ENCODE data around the gene SEC22A. TPM values are rescaled to one million over a fixed set of nuclear protein-coding genes. Genes with fewer than 3 reads are reported as not detected.

The SEC22A gene
- total RNA-seq, 4 donors from 2014 or later: 17.7 to 49.4 (median 24.2) TPM

DNA sequence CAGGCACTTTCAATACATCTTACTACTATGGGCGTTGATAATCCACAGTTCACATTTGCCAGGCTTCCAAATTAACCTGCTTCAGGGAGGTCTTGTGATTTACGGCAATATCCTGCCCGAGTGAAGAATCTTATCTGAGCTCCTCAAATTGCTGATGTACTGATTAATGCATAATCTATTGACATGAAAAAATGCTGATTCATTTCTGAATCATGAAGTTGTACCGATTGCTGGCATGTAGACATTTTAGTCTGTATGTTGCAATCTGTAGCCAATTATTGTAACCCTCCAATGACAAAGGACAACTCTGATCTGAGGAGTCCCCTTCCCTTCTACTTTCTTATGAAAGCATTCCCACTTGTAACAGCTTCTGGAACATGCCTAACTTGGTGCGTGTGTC is 97.2 kb downstream of the SEC22A start:
- no peaks in the 10 kb centered on the region for H3K9me3 ChIP-seq
- peaks cover 0 to 32% (median 0%) of the 10 kb centered on the region in 3 donors for H3K36me3 ChIP-seq
- DNase-seq (ENCODE audit: low spot score in 2 of 2): no peak
- H3K27ac ChIP-seq: no peak overlapping the region
- H3K4me1 ChIP-seq: no peaks in the 10 kb centered on the region
- TF ChIP-seq POLR2A (IDR thresholded peaks at IDR 0.05) (no peak), EP300 (IDR thresholded peaks at IDR 0.05) (no peak)
- TF ChIP-seq, protein P1, sequence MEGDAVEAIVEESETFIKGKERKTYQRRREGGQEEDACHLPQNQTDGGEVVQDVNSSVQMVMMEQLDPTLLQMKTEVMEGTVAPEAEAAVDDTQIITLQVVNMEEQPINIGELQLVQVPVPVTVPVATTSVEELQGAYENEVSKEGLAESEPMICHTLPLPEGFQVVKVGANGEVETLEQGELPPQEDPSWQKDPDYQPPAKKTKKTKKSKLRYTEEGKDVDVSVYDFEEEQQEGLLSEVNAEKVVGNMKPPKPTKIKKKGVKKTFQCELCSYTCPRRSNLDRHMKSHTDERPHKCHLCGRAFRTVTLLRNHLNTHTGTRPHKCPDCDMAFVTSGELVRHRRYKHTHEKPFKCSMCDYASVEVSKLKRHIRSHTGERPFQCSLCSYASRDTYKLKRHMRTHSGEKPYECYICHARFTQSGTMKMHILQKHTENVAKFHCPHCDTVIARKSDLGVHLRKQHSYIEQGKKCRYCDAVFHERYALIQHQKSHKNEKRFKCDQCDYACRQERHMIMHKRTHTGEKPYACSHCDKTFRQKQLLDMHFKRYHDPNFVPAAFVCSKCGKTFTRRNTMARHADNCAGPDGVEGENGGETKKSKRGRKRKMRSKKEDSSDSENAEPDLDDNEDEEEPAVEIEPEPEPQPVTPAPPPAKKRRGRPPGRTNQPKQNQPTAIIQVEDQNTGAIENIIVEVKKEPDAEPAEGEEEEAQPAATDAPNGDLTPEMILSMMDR (IDR thresholded peaks at IDR 0.05): no peak
- WGBS, 2 donors: 81 to 82% methylated on average over 5 of the region's 5 CpGs
- no peaks in the 10 kb centered on the region for H3K27me3 ChIP-seq
- no peak overlapping the region for H3K4me3 ChIP-seq

DNA sequence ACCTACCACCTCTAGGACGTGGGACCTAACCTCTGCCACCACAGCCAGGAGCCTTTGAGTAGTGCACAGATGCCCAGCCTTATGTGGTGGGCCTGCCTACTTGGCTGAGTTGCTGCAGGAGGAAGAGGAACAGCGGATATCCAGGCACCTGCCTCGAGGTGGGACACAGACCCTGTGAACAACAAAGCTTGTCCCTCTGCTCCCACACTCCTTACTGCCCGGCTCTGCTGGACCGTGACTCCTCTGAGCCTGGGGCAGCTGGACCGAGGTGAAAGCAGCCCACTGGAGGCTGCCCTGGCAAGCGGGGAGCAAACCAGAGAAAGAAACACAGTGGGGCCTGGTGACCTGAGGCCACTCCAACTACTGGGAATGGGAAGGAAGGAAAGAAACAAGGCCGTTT is 97.8 kb downstream of the SEC22A start:
- H3K4me3 ChIP-seq: no peak overlapping the region
- no peak for DNase-seq (ENCODE audit: low spot score in 2 of 2)
- WGBS, 2 donors: 73 to 84% methylated on average over 7 to 8 of the region's 8 CpGs
- TF ChIP-seq, protein P1 (IDR thresholded peaks at IDR 0.05): no peak
- TF ChIP-seq EP300 (IDR thresholded peaks at IDR 0.05) (no peak), POLR2A (IDR thresholded peaks at IDR 0.05) (no peak)
- no peaks in the 10 kb centered on the region for H3K27me3 ChIP-seq
- peaks cover 0 to 31% (median 0%) of the 10 kb centered on the region in 3 donors for H3K36me3 ChIP-seq
- no peak overlapping the region for H3K27ac ChIP-seq
- no peaks in the 10 kb centered on the region for H3K4me1 ChIP-seq
- H3K9me3 ChIP-seq: no peaks in the 10 kb centered on the region

DNA sequence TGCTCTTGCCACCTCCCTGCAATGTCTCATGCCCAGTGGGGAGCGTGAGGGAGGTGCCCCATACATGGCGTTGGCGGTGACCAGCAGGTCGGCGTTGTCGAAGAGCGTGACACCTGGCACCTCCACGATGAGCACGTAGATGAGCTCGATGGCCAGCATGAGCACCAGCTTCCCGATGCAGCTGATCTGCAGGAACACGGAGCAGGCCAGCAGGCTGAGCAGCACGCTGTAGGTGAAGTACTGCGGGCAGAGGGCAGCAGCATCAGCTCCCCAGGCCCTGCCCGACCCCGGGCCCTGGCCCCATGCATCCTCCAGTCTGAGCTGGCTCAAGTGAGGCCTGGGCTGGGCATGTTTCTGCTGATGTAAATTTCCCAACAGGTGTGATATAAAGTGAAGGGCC is 98.3 kb downstream of the SEC22A start:
- peaks cover 0 to 28% (median 0%) of the 10 kb centered on the region in 3 donors for H3K36me3 ChIP-seq
- H3K4me3 ChIP-seq: no peak overlapping the region
- H3K27me3 ChIP-seq: no peaks in the 10 kb centered on the region
- H3K9me3 ChIP-seq: no peaks in the 10 kb centered on the region
- H3K4me1 ChIP-seq: no peaks in the 10 kb centered on the region
- DNase-seq (ENCODE audit: low spot score in 2 of 2): no peak
- 90 to 97% methylated on average over 7 to 16 of the region's 16 CpGs for WGBS, 2 donors
- TF ChIP-seq POLR2A (IDR thresholded peaks at IDR 0.05): no peak
- TF ChIP-seq EP300 (IDR thresholded peaks at IDR 0.05): no peak
- TF ChIP-seq, protein P1 (IDR thresholded peaks at IDR 0.05): no peak
- H3K27ac ChIP-seq: no peak overlapping the region

DNA sequence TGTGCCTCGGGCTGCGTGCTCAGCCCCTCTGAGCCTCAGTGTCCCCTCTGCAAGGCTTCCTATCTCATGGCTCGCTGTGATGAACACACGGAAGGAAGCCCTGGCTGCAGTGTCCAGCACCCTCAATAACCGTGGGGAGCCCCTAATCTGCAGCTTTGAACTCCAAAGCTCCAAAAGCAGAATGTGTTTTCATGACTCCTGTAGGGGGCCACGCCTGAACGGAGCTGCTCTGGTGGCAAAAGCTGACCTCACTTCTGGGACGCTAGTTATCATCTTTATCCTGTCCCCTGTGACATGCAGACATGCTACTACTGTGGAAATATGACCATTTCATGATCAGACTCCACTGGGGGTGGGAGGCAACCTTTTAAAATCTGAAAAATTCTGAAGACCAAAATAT is 98.8 kb downstream of the SEC22A start:
- DNase-seq (ENCODE audit: low spot score in 2 of 2): no peak
- no peaks in the 10 kb centered on the region for H3K27me3 ChIP-seq
- TF ChIP-seq EP300 (IDR thresholded peaks at IDR 0.05) (no peak), POLR2A (IDR thresholded peaks at IDR 0.05) (no peak)
- TF ChIP-seq, protein P1 (IDR thresholded peaks at IDR 0.05): no peak
- H3K27ac ChIP-seq: no peak overlapping the region
- no peaks in the 10 kb centered on the region for H3K4me1 ChIP-seq
- peaks cover 0 to 24% (median 0%) of the 10 kb centered on the region in 3 donors for H3K36me3 ChIP-seq
- H3K4me3 ChIP-seq: no peak overlapping the region
- 58 to 68% methylated on average over 3 to 8 of the region's 8 CpGs for WGBS, 2 donors
- peaks cover 0 to 1% (median 0%) of the 10 kb centered on the region in 4 donors for H3K9me3 ChIP-seq

DNA sequence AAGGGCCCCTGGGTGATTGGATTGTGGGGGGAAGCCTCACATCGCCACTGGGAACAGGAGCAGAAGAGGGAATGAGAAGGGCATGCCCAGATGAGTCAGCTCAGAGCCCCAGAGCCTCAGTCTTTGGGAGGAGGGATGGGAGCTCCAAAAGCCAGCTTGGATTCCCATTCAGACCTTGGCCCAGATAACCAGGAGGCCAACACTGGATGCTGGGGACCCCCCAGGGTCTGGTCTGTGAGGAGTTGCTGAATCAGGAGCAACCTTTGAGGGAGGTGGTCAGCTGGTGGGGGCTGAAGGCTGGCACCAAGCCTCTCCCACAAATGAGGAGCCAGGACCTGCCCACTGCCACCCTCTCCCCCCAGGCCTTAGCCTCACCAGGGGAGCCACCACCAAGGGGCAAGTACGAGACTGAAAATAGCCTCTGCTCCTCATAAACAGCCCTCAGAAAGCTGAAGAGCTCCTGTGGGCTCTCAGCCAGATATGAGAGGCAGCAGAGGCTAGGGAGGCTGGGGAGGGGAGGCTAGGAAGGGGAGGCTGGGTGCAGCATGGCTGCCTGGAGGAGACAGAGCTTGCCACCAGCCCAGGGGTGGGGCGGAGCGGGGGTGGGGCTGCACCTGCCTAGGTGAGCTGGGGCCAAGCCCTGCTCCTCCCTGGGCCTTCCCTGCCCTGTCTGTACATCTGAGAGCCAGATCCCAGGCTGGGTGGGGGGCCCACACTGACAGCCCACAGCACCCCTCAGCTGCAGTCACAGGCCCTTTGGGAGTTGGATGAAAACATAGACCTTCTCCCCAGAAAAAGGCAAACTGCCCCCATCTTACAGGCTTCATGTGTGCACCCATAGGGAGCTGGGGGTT is 99.8 kb downstream of the SEC22A start:
- Histone ChIP-seq H3K4me1 (no peaks in the 10 kb centered on the region), H3K27me3 (no peaks in the 10 kb centered on the region), H3K4me3 (no peak overlapping the region), H3K36me3 (peaks cover 0 to 24% (median 0%) of the 10 kb centered on the region in 3 donors), H3K9me3 (peaks cover 0 to 4% (median 0%) of the 10 kb centered on the region in 4 donors), H3K27ac (no peak overlapping the region)
- DNase-seq (ENCODE audit: low spot score in 2 of 2): no peak
- 52 to 53% methylated on average over 2 to 3 of the region's 4 CpGs for WGBS, 2 donors
- no peak for TF ChIP-seq POLR2A (IDR thresholded peaks at IDR 0.05)
- TF ChIP-seq EP300 (IDR thresholded peaks at IDR 0.05): no peak
- TF ChIP-seq, protein P1 (IDR thresholded peaks at IDR 0.05): no peak
